DOHH2 (cell line): ENCODE data around the gene PREX1.
"Not testable (repeated sequence)": the region's sequence is repeated elsewhere in the genome, so short reads cannot be mapped to it uniquely, and the experiment has no call there.

Source experiments
- H3F3A ChIP-seq: fragments of 200-600 bp; sonication (generic), shearing (Covaris generic); 2 replicates; pipeline ENCODE4 v1.6.0; 2016; ENCODE audit warnings: antibody characterized with exemption, mild to moderate bottlenecking; ENCODE audit not compliant: control insufficient read depth, insufficient read depth
- H3K27ac ChIP-seq: fragments of 200-600 bp; sonication (generic); 2 replicates; pipeline ENCODE4 v1.5.1; 2014; ENCODE audit warnings: low read depth, mild to moderate bottlenecking, low read length, moderate library complexity
- H3K27me3 ChIP-seq: fragments of 200-600 bp; sonication (generic); 2 replicates; pipeline ENCODE4 v1.6.1; 2014; ENCODE audit warnings: mild to moderate bottlenecking, low read length, mixed read lengths; ENCODE audit not compliant: control insufficient read depth
- H3K36me3 ChIP-seq: fragments of 200-600 bp; sonication (generic); 2 replicates; pipeline ENCODE4 v1.6.1; 2014; ENCODE audit warnings: mild to moderate bottlenecking, low read length, moderate library complexity, mixed read lengths; ENCODE audit not compliant: control insufficient read depth
- H3K4me1 ChIP-seq: fragments of 200-600 bp; sonication (generic); 2 replicates; pipeline ENCODE4 v1.6.1; 2014; ENCODE audit warnings: mild to moderate bottlenecking, low read length, mixed read lengths; ENCODE audit not compliant: control insufficient read depth
- H3K4me2 ChIP-seq: fragments of 200-600 bp; sonication (generic); 2 replicates; pipeline ENCODE4 v1.6.0; 2014; ENCODE audit warnings: mild to moderate bottlenecking, low read length, moderate library complexity
- H3K4me3 ChIP-seq: fragments of 200-600 bp; sonication (generic); 2 replicates; pipeline ENCODE4 v1.5.1; 2014; ENCODE audit warnings: mild to moderate bottlenecking, low read length, mixed read lengths
- H3K79me2 ChIP-seq: fragments of 200-600 bp; sonication (generic); 2 replicates; pipeline ENCODE4 v1.6.1; 2014; ENCODE audit warnings: mild to moderate bottlenecking, low read length, mixed read lengths; ENCODE audit not compliant: control insufficient read depth
- H3K9me2 ChIP-seq: fragments of 200-600 bp; sonication (generic); replicated peaks from 2 replicates; pipeline ENCODE4 v1.6.1; 2014; ENCODE audit warnings: mild to moderate bottlenecking, low read length, mixed read lengths; ENCODE audit not compliant: control insufficient read depth
- H3K9me3 ChIP-seq: fragments of 200-600 bp; sonication (generic); 2 replicates; pipeline ENCODE4 v1.6.1; 2014; ENCODE audit warnings: antibody characterized with exemption, low read length, mixed read lengths; ENCODE audit not compliant: control insufficient read depth, insufficient read depth
- H4K20me1 ChIP-seq: fragments of 200-600 bp; sonication (generic); 2 replicates; pipeline ENCODE4 v1.6.0; 2014; ENCODE audit warnings: low read depth, mild to moderate bottlenecking, antibody characterized with exemption, low read length, moderate library complexity; ENCODE audit not compliant: control insufficient read depth, insufficient read depth
- EZH2phosphoT487 ChIP-seq: fragments of 200-600 bp; sonication (generic); IDR thresholded peaks from 2 replicates; pipeline ENCODE4 v1.6.1; 2017; ENCODE audit warnings: borderline replicate concordance, mild to moderate bottlenecking, antibody characterized with exemption, low read length, moderate library complexity, mixed read lengths
- TF ChIP-seq, protein P1 (sequence below): fragments of 200-600 bp; sonication (generic); IDR thresholded peaks from one replicate; pipeline ENCODE4 v1.5.1; 2014; ENCODE audit warnings: antibody characterized with exemption, mild to moderate bottlenecking, low read depth, low read length; ENCODE audit not compliant: poor library complexity, severe bottlenecking

Gene PREX1

DNA sequence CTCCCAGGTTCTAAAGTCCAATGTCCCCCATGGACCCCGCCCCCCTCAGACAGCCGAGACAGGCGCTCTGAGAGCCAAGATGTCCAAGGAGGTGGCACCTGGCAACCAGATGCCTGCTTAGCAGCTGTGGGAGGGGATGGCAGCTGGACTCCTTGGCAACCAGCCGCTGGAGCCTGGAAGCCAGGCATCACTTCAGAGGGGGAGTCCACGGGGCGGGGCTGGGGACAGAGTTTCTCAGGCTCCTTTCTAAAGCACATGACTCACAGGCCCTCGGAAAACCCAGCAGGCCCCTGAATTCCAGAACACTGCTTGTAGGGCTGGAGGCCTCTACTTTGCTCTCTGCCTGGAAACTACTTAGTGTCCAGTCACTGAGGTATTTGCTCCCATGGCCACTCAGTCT lies 51.5 kb downstream of the PREX1 start:
- Histone ChIP-seq H3K36me3 (no peaks in the 10 kb centered on the region), H3K79me2 (no peaks in the 10 kb centered on the region), H3K4me1 (peaks cover 18% of the 10 kb centered on the region), H3K4me3 (no peak overlapping the region), H3K27ac (no peak overlapping the region), H3K9me2 (no peaks in the 10 kb centered on the region), H4K20me1 (no peaks in the 10 kb centered on the region), H3K4me2 (no peak overlapping the region), H3K9me3 (peaks cover 10% of the 10 kb centered on the region; the same call in 1 of the 2 replicates), H3K27me3 (no peaks in the 10 kb centered on the region), H3F3A (no peaks in the 10 kb centered on the region)
- TF ChIP-seq, protein P1, sequence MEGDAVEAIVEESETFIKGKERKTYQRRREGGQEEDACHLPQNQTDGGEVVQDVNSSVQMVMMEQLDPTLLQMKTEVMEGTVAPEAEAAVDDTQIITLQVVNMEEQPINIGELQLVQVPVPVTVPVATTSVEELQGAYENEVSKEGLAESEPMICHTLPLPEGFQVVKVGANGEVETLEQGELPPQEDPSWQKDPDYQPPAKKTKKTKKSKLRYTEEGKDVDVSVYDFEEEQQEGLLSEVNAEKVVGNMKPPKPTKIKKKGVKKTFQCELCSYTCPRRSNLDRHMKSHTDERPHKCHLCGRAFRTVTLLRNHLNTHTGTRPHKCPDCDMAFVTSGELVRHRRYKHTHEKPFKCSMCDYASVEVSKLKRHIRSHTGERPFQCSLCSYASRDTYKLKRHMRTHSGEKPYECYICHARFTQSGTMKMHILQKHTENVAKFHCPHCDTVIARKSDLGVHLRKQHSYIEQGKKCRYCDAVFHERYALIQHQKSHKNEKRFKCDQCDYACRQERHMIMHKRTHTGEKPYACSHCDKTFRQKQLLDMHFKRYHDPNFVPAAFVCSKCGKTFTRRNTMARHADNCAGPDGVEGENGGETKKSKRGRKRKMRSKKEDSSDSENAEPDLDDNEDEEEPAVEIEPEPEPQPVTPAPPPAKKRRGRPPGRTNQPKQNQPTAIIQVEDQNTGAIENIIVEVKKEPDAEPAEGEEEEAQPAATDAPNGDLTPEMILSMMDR: no peak
- TF ChIP-seq EZH2phosphoT487: no peak

DNA sequence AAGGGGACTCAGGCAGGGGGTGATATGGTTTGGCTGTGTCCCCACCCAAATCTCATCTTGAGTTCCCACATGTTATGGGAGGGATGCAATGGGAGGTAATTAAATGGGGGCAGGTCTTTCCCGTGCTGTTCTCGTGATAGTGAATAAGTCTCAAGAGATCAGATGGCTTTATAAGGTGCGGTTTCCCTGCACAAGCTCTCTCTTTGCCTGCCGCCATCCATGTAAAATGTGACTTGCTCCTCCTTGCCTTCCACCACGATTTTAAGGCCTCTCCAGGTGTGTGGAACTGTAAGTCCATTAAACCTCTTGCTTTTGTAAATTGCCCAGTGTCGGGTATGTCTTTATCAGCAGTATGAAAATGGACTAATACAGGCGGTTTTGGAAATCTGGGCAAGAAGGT lies 52.3 kb downstream of the PREX1 start:
- H3F3A ChIP-seq, H3K36me3 ChIP-seq, H4K20me1 ChIP-seq: not testable (repeated sequence)

GRCh38 chr20:48774696-48775095 lies 53.1 kb downstream of the PREX1 start:
- H3K4me2 ChIP-seq: no peak overlapping the region

More for the DNA sequence above, 52.3 kb downstream of the PREX1 start:
- peaks cover 11% of the 10 kb centered on the region for H3K4me1 ChIP-seq
- H3K4me3 ChIP-seq, H3K4me2 ChIP-seq, H3K9me3 ChIP-seq, H3K79me2 ChIP-seq, H3K27me3 ChIP-seq, H3K27ac ChIP-seq, H3K9me2 ChIP-seq: not testable (repeated sequence)

DNA sequence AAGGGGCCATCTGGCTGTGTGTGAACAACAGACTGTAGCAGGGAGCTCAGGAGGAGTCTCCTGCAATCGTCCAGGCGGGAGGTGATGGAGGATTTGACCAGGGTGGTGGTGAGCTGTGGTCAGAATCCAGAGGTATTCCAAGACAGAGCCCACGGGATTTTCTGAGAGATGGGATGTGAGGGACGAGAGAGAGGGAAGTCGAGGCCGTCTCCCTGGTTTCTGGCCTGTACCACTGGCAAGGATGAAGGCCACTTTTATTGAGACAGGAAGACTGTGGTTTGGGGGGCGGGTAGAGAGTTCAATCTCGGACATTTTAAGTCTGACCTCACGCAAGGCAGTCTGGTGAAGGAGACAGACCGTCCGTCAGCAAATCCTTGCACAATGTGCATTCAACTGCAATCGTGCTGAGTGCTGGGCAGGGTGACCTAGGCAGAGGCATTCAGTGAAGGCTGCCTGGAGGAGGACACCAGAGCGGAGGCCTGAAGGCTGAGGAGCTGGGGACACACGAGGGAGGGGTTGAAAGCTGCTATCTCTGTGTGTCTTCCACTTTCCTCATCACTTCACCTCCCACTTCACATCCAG lies 53.9 kb downstream of the PREX1 start:
- Histone ChIP-seq H3F3A (no peaks in the 10 kb centered on the region), H3K9me2 (no peaks in the 10 kb centered on the region), H3K4me1 (peaks cover 11% of the 10 kb centered on the region), H3K27me3 (peaks cover 4% of the 10 kb centered on the region; the same call in 1 of the 2 replicates), H3K27ac (no peak overlapping the region), H3K9me3 (peaks cover 5% of the 10 kb centered on the region; the same call in 1 of the 2 replicates), H4K20me1 (no peaks in the 10 kb centered on the region), H3K79me2 (no peaks in the 10 kb centered on the region), H3K4me3 (no peak overlapping the region), H3K36me3 (no peaks in the 10 kb centered on the region), H3K4me2 (no peak overlapping the region)
- TF ChIP-seq EZH2phosphoT487: no peak
- TF ChIP-seq, protein P1: no peak

More at GRCh38 chr20:48774696-48775095, 53.1 kb downstream of the PREX1 start:
- Histone ChIP-seq H3F3A (no peaks in the 10 kb centered on the region), H3K27ac (no peak overlapping the region), H3K79me2 (no peaks in the 10 kb centered on the region), H3K36me3 (no peaks in the 10 kb centered on the region), H3K9me3 (peaks cover 10% of the 10 kb centered on the region; the same call in 1 of the 2 replicates), H3K27me3 (peaks cover under 1% of the 10 kb centered on the region; the same call in 1 of the 2 replicates), H3K4me1 (peaks cover 11% of the 10 kb centered on the region), H4K20me1 (no peaks in the 10 kb centered on the region), H3K9me2 (no peaks in the 10 kb centered on the region), H3K4me3 (no peak overlapping the region)
- no peak for TF ChIP-seq EZH2phosphoT487
- TF ChIP-seq, protein P1: no peak
